Heart left ventricle (tissue), 16 donors: Measurements from ENCODE around the gene PHF2. TPM values are rescaled to one million over a fixed set of nuclear protein-coding genes. Genes with fewer than 3 reads are reported as not detected.

ENCODE experiments used
- ATAC-seq, 4 donors: fragments of 200-7000 bp; cut with Tn5 transposase; one replicate each; pipeline ENCODE4 v1.9.1; 2020 to 2022; ENCODE audit warnings: moderate library complexity in 4 of 4, mild to moderate bottlenecking in 3 of 4, moderate number of reproducible peaks in 1 of 4
- DNase-seq, 5 donors: peaks; one replicate each; pipeline ENCODE4 v3.0.0-alpha.2; 2020
- H3K27ac ChIP-seq, 12 donors: fragments of 200-600 bp; sonication (generic) in 4 of 12; one replicate each; pipeline versions ENCODE4 v1.5.0 to v1.8.0; 2016 to 2022; ENCODE audit warnings: mild to moderate bottlenecking in 2 of 12
- H3K27me3 ChIP-seq, 9 donors: fragments of 200-600 bp; sonication (generic) in 2 of 9; one replicate each; pipeline versions ENCODE4 v1.5.1 to v1.8.0; 2016 to 2022; ENCODE audit warnings: mild to moderate bottlenecking in 3 of 9
- H3K36me3 ChIP-seq, 9 donors: fragments of 200-600 bp; sonication (generic) in 2 of 9; one replicate each; pipeline versions ENCODE4 v1.5.0 to v1.8.0; 2018 to 2022; ENCODE audit warnings: mild to moderate bottlenecking in 2 of 9
- H3K4me1 ChIP-seq, 12 donors: fragments of 200-600 bp; sonication (generic) in 4 of 12; one replicate each; pipeline versions ENCODE4 v1.5.0 to v1.8.0; 2016 to 2022; ENCODE audit warnings: mild to moderate bottlenecking in 3 of 12
- H3K4me3 ChIP-seq, 12 donors: fragments of 200-600 bp; sonication (generic) in 4 of 12; one replicate each; pipeline versions ENCODE4 v1.5.0 to v1.8.0; 2017 to 2022; ENCODE audit warnings: mild to moderate bottlenecking in 9 of 12, moderate library complexity in 4 of 12
- H3K9me3 ChIP-seq, 12 donors: fragments of 200-600 bp; sonication (generic) in 4 of 12; one replicate each; pipeline versions ENCODE4 v1.5.0 to v1.8.0; 2016 to 2022; ENCODE audit warnings: mild to moderate bottlenecking in 1 of 12
- POLR2A ChIP-seq, 2 donors: fragments of 450-650 bp; IDR thresholded peaks; one replicate each; pipeline ENCODE4 v1.6.1; 2017; ENCODE audit warnings: antibody characterized with exemption in 2 of 2, mild to moderate bottlenecking in 2 of 2, moderate library complexity in 2 of 2
- WGBS, 4 donors: extraction: QIAGEN DNeasy Blood & Tissue Kit in 2 of 4; methylation state at CpG; one replicate each; pipeline versions ENCODE4 v1.1.5 to v1.1.7; 2013 to 2018; 5-methylcytosine and 5-hydroxymethylcytosine counted together
- intact Hi-C, 10 donors: fragments of 100-400 bp; cut with DNase I; formaldehyde crosslinking; loops; one replicate each; pipeline versions ENCODE4 v1.11.1 to v1.14.2; 2022
- polyA plus RNA-seq, 2 donors: library from polyadenylated mRNA; stranded (reverse); fragments of 200-250 nt; gene quantifications; one replicate each; pipeline ENCODE4 v1.2.3, GENCODE V29; 2013
- total RNA-seq, 9 donors: library from RNA; depleted of rRNA in 2 of 9; stranded (reverse); fragments of >200 nt in 2 of 9; fragmentation: NEBNext Ultra II Directional in 3 of 9; extraction: Animal tissue kit (Norgen Biotek cat#: 25700) in 3 of 9; gene quantifications; one replicate each; pipeline versions ENCODE4 v1.1.0 to v1.2.4, GENCODE V29; 2016 to 2023
- TF ChIP-seq, protein P1 (sequence below), 12 donors: fragments of 200-600 bp; sonication (generic) in 4 of 12; IDR thresholded peaks; one replicate each; pipeline versions ENCODE4 v1.5.0 to v1.8.0; 2018 to 2022; ENCODE audit warnings: antibody characterized with exemption in 12 of 12, mild to moderate bottlenecking in 5 of 12
- donor health status: ischemic (EF 13 %, LVEDD 7.1; RV severe dilation, severe dysfunction).
- donor health status: healthy with polysubstance abuse.
- donor health status: DM: no; HTN: yes; CAD: no.
- donor health status: DM: no; HTN: no; CAD: no.
- donor health status: ischemic (EF 25% LVEDD 6.9; RV normal size, moderate dysfunction).
- donor health status: ischemic (EF 25% LVEDD 5.7; RV mildly dilated, moderate dysfunction).
- donor health status: healthy.
- donor health status: DM: yes; HTN: yes; CAD: no.
- donor health status: ischemic (EF 35%, LVEDD 5.7; RV mildly dilated, moderate dysfunction).
- donor health status: nonischemic (EF 11% LVEDD 7.7; RV severe dilation, severe dysfunction).
- donor health status: DM: yes; HTN: yes; CAD: no.
- donor health status: PGD.
- donor health status: ischemic (EF 29% LVEDD 5.4; RV normal size, mild dysfunction).
- donor health status: nonischemic (EF 23%, LVEDD 6.1; RV moderate dilation, normal function).

The PHF2 gene
- total and polyA plus RNA-seq, 11 donors: 18.8 to 37.2 (median 22.1) TPM

GRCh38 chr9:93597142-93597706, 20.8 kb downstream of the PHF2 start:
- peaks cover 0 to 65% (median 39%) of the 10 kb centered on the region in 12 donors for H3K4me1 ChIP-seq
- H3K27me3 ChIP-seq: no peaks in the 10 kb centered on the region
- H3K36me3 ChIP-seq: no peaks in the 10 kb centered on the region
- no peak for DNase-seq
- WGBS, 4 donors: 93 to 100% (median 96%) methylated on average over 4 to 6 of the region's 6 CpGs
- no peak for ATAC-seq
- no peak for TF ChIP-seq POLR2A (IDR thresholded peaks at IDR 0.05)
- TF ChIP-seq, protein P1, sequence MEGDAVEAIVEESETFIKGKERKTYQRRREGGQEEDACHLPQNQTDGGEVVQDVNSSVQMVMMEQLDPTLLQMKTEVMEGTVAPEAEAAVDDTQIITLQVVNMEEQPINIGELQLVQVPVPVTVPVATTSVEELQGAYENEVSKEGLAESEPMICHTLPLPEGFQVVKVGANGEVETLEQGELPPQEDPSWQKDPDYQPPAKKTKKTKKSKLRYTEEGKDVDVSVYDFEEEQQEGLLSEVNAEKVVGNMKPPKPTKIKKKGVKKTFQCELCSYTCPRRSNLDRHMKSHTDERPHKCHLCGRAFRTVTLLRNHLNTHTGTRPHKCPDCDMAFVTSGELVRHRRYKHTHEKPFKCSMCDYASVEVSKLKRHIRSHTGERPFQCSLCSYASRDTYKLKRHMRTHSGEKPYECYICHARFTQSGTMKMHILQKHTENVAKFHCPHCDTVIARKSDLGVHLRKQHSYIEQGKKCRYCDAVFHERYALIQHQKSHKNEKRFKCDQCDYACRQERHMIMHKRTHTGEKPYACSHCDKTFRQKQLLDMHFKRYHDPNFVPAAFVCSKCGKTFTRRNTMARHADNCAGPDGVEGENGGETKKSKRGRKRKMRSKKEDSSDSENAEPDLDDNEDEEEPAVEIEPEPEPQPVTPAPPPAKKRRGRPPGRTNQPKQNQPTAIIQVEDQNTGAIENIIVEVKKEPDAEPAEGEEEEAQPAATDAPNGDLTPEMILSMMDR (IDR thresholded peaks at IDR 0.05): no peak
- no peak overlapping the region for H3K27ac ChIP-seq
- H3K4me3 ChIP-seq: no peak overlapping the region
- intact Hi-C loops: no loop called here
- no peaks in the 10 kb centered on the region for H3K9me3 ChIP-seq

GRCh38 chr9:93597871-93598646, 21.7 kb downstream of the PHF2 start:
- Histone ChIP-seq H3K9me3 (no peaks in the 10 kb centered on the region), H3K27me3 (no peaks in the 10 kb centered on the region), H3K36me3 (no peaks in the 10 kb centered on the region), H3K4me3 (no peak overlapping the region), H3K4me1 (peaks cover 0 to 58% (median 39%) of the 10 kb centered on the region in 12 donors), H3K27ac (peak overlapping the region in 5 of 12 donors; percentile 1 to 67 (median 38))
- DNase-seq: no peak
- TF ChIP-seq, protein P1 (IDR thresholded peaks at IDR 0.05): no peak
- no peak for TF ChIP-seq POLR2A (IDR thresholded peaks at IDR 0.05)
- no peak for ATAC-seq
- 74 to 81% (median 76%) methylated on average over 13 to 15 of the region's 15 CpGs for WGBS, 4 donors
- intact Hi-C loops: no loop called here

- intact Hi-C loops: no loop called here
- DNase-seq: no peak
- no peaks in the 10 kb centered on the region for H3K36me3 ChIP-seq
- H3K27ac ChIP-seq: peak overlapping the region in 6 of 12 donors; percentile 1 to 67 (median 46)
- H3K9me3 ChIP-seq: no peaks in the 10 kb centered on the region
- no peak overlapping the region for H3K4me3 ChIP-seq
- peaks cover 0 to 54% (median 35%) of the 10 kb centered on the region in 12 donors for H3K4me1 ChIP-seq
- no peak for TF ChIP-seq POLR2A (IDR thresholded peaks at IDR 0.05)
- TF ChIP-seq, protein P1 (IDR thresholded peaks at IDR 0.05): no peak
- 54 to 61% (median 56%) methylated on average over 11 of the region's 11 CpGs for WGBS, 4 donors
- peak; percentile 47 to 91 (median 62) for ATAC-seq
- no peaks in the 10 kb centered on the region for H3K27me3 ChIP-seq
Measured at GRCh38 chr9:93598647-93599241, 22.4 kb downstream of the PHF2 start.
